ENCODE measurements around the gene CFAP70. TPM values are rescaled to one million over a fixed set of nuclear protein-coding genes. Genes with fewer than 3 reads are reported as not detected.
"Not testable (repeated sequence)": the region's sequence is repeated elsewhere in the genome, so short reads cannot be mapped to it uniquely, and the experiment has no call there.

The CFAP70 gene
- total RNA-seq, 4 donors from 2014 or later = 0.37 to 2.7 (median 1.6) TPM

- in situ Hi-C loops (cut with MboI; ENCODE audit: low pct_ligation_motif_present in 1 of 4, low pct_unique_long_range_greater_than_20kb in 1 of 4, low sequenced_read_pairs in 3 of 4) (no loop called here), intact Hi-C loops (cut with DNase I; ENCODE audit: low total_unique reads) (no loop called here)
- Histone ChIP-seq H3K27ac (no peak overlapping the region), H3K4me3 (no peak overlapping the region), H3K4me1 (peaks cover 0 to 4% (median 0%) of the 10 kb centered on the region in 4 donors), H3K27me3 (no peaks in the 10 kb centered on the region), H3K9me3 (no peaks in the 10 kb centered on the region), H3K36me3 (peaks cover 0 to 37% (median 17%) of the 10 kb centered on the region in 4 donors)
- WGBS, 2 donors (ENCODE audit: low coverage in 1 of 2) = 84 to 96% methylated on average over 2 to 6 of the region's 6 CpGs
- no peak for DNase-seq
- TF ChIP-seq CTCF (IDR thresholded peaks at IDR 0.05) = no peak
- TF ChIP-seq EP300 (IDR thresholded peaks at IDR 0.05; ENCODE audit: low read depth) = no peak
- no peak for TF ChIP-seq POLR2A (IDR thresholded peaks at IDR 0.05)
- TF ChIP-seq POLR2AphosphoS5 (IDR thresholded peaks at IDR 0.05) = no peak
These were observed 39.4 kb upstream of the CFAP70 start for GRCh38 chr10:73398024-73398423.

- H3K27ac ChIP-seq; H3K9me3 ChIP-seq; DNase-seq; H3K4me1 ChIP-seq; H3K4me3 ChIP-seq; intact Hi-C loops (cut with DNase I; ENCODE audit: low total_unique reads); H3K27me3 ChIP-seq; in situ Hi-C loops (cut with MboI; ENCODE audit: low pct_ligation_motif_present in 1 of 4, low pct_unique_long_range_greater_than_20kb in 1 of 4, low sequenced_read_pairs in 3 of 4): not testable (repeated sequence)
- WGBS, 2 donors (ENCODE audit: low coverage in 1 of 2) = 100% methylated on average over 3 of the region's 4 CpGs
- H3K36me3 ChIP-seq = peaks cover 0 to 52% (median 23%) of the 10 kb centered on the region in 4 donors
These were observed 35.7 kb upstream of the CFAP70 start for GRCh38 chr10:73394325-73394724.

- WGBS, 2 donors (ENCODE audit: low coverage in 1 of 2) = 91 to 98% methylated on average over 4 of the region's 4 CpGs
- no peaks in the 10 kb centered on the region for H3K4me1 ChIP-seq
- H3K36me3 ChIP-seq = peaks cover 0 to 70% (median 32%) of the 10 kb centered on the region in 4 donors
- no peak overlapping the region for H3K4me3 ChIP-seq
- intact Hi-C loops (cut with DNase I; ENCODE audit: low total_unique reads) (no loop called here), in situ Hi-C loops (cut with MboI; ENCODE audit: low pct_ligation_motif_present in 1 of 4, low pct_unique_long_range_greater_than_20kb in 1 of 4, low sequenced_read_pairs in 3 of 4) (no loop called here)
- no peak for DNase-seq
- H3K9me3 ChIP-seq = no peaks in the 10 kb centered on the region
- TF ChIP-seq CTCF (IDR thresholded peaks at IDR 0.05) = no peak
- TF ChIP-seq EP300 (IDR thresholded peaks at IDR 0.05; ENCODE audit: low read depth) = no peak
- no peak for TF ChIP-seq POLR2A (IDR thresholded peaks at IDR 0.05)
- TF ChIP-seq POLR2AphosphoS5 (IDR thresholded peaks at IDR 0.05) = no peak
- H3K27ac ChIP-seq = no peak overlapping the region
- H3K27me3 ChIP-seq = no peaks in the 10 kb centered on the region
These were observed 29.6 kb upstream of the CFAP70 start for GRCh38 chr10:73388228-73388627.

- Histone ChIP-seq H3K9me3 (no peaks in the 10 kb centered on the region), H3K4me1 (no peaks in the 10 kb centered on the region), H3K4me3 (no peak overlapping the region), H3K27ac (no peak overlapping the region), H3K27me3 (no peaks in the 10 kb centered on the region), H3K36me3 (peaks cover 0 to 87% (median 38%) of the 10 kb centered on the region in 4 donors)
- in situ Hi-C loops (cut with MboI; ENCODE audit: low pct_ligation_motif_present in 1 of 4, low pct_unique_long_range_greater_than_20kb in 1 of 4, low sequenced_read_pairs in 3 of 4) (no loop called here), intact Hi-C loops (cut with DNase I; ENCODE audit: low total_unique reads) (no loop called here)
- TF ChIP-seq EP300 (IDR thresholded peaks at IDR 0.05; ENCODE audit: low read depth) (no peak), POLR2A (IDR thresholded peaks at IDR 0.05) (no peak), POLR2AphosphoS5 (IDR thresholded peaks at IDR 0.05) (no peak), CTCF (IDR thresholded peaks at IDR 0.05) (no peak)
- DNase-seq = no peak
- 76 to 88% methylated on average over 3 to 7 of the region's 7 CpGs for WGBS, 2 donors (ENCODE audit: low coverage in 1 of 2)
These were observed 27.9 kb upstream of the CFAP70 start for GRCh38 chr10:73386583-73386982.

GRCh38 chr10:73379064-73379748, 20.5 kb upstream of the CFAP70 start:
- no peak overlapping the region for H3K27ac ChIP-seq
- DNase-seq = no peak
- intact Hi-C loops (cut with DNase I; ENCODE audit: low total_unique reads) = no loop called here
- peaks cover 0 to 84% (median 32%) of the 10 kb centered on the region in 4 donors for H3K36me3 ChIP-seq
- H3K27me3 ChIP-seq = no peaks in the 10 kb centered on the region
- 53 to 80% methylated on average over 1 of the region's 1 CpG for WGBS, 2 donors (ENCODE audit: low coverage in 1 of 2)
- no peak for TF ChIP-seq POLR2AphosphoS5 (IDR thresholded peaks at IDR 0.05)
- no peak for TF ChIP-seq EP300 (IDR thresholded peaks at IDR 0.05; ENCODE audit: low read depth)
- TF ChIP-seq CTCF (IDR thresholded peaks at IDR 0.05) = no peak
- TF ChIP-seq POLR2A (IDR thresholded peaks at IDR 0.05) = no peak
- no peaks in the 10 kb centered on the region for H3K4me1 ChIP-seq
- H3K4me3 ChIP-seq = no peak overlapping the region
- no peaks in the 10 kb centered on the region for H3K9me3 ChIP-seq
- in situ Hi-C loops (cut with MboI; ENCODE audit: low pct_ligation_motif_present in 1 of 4, low pct_unique_long_range_greater_than_20kb in 1 of 4, low sequenced_read_pairs in 3 of 4) = no loop called here

Data from transverse colon (tissue), 4 donors.